ENCODE data around the gene RGS8.

DNA sequence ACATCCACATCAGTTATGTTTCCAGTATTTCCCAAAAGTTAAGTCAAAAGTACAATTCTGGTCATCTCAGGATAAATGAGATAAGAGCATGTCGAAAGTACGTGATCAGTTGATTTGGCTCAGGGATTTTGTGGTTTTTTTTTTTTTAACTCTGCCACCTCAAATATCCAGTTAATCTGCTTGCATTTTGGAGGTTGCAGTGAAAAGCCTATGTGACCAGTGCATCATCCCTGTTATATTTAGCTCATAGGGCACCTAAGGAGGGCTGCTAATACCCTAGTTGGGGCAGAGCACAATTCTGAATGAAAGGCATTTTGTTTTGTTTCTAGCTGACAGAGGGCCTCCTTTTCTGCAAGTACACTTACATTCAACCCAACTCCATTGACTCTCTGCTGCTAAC is 48.5 kb downstream of the RGS8 start:
- TF ChIP-seq FOXK2 (IDR thresholded peaks at IDR 0.05) = no peak
- no peak for TF ChIP-seq NFRKB (IDR thresholded peaks at IDR 0.05)
- no peak for TF ChIP-seq SUZ12 (IDR thresholded peaks at IDR 0.05)
- TF ChIP-seq FOXA1 (IDR thresholded peaks at IDR 0.05) = no peak
- no peak for TF ChIP-seq SP1 (IDR thresholded peaks at IDR 0.05)
- TF ChIP-seq HDGF (IDR thresholded peaks at IDR 0.05; ENCODE audit: borderline replicate concordance) = no peak

All from HEK293T (cell line).